ENCODE results near the gene SIGLEC8. TPM values are rescaled to one million over a fixed set of nuclear protein-coding genes. Genes with fewer than 3 reads are reported as not detected.

Gene SIGLEC8
- total and polyA plus RNA-seq, 2 of the 8 experiments (the other 6 are each of a cell fraction or from before 2014, with no cell fraction given) = not detected

DNA sequence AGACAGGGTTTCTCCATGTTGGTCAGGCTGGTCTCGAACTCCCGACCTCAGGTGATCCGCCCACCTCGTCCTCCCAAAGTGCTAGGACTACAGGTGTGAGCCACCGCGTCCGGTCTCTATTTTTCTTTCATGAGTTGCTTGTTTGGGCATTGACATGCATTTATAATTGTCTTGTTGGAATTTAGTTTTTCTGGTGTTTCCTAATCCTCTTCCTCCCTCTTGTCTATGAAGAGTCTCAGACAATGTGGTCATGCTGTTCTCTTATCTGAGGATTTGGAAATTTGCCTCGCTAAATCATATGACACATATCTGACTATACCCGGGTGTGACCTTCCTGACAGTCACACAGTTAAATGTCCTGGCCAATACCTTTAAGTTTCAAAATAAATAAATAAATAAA is 12.7 kb upstream of the SIGLEC8 start:
- Histone ChIP-seq H2BK120ac (replicated peaks; ENCODE audit: low read depth, low read length) (no peak overlapping the region), H2AFZ (ENCODE audit: low read length) (no peak overlapping the region), H2BK20ac (ENCODE audit: low read length) (no peak overlapping the region), H3K9ac (replicated peaks in 1 of 4; ENCODE audit: extremely low read depth in 1 of 4, low read depth in 3 of 4, low read length in 3 of 4) (no peak overlapping the region), H2BK15ac (ENCODE audit: low read length) (no peak overlapping the region), H2AK5ac (ENCODE audit: low read depth, low read length) (no peak overlapping the region), H4K20me1 (replicated peaks in 1 of 2; ENCODE audit: control insufficient read depth in 1 of 2, insufficient read depth in 2 of 2, low read length in 2 of 2) (no peaks in the 10 kb centered on the region), H3K79me1 (ENCODE audit: low read depth, low read length) (no peaks in the 10 kb centered on the region), H4K5ac (ENCODE audit: insufficient read length, low read depth, low read length) (no peak overlapping the region), H4K91ac (replicated peaks; ENCODE audit: insufficient read length, low read length) (no peak overlapping the region), H3K79me2 (ENCODE audit: control insufficient read depth in 1 of 2, insufficient read depth in 2 of 2, low read length in 2 of 2) (no peaks in the 10 kb centered on the region), H3K56ac (replicated peaks; ENCODE audit: insufficient read length, low read depth, low read length) (no peak overlapping the region), H3K9me3 (ENCODE audit: insufficient read depth in 2 of 2, low read depth in 1 of 2, low read length in 1 of 2) (peaks cover 3 to 18% of the 10 kb centered on the region in 2 experiments; a peak in 3 of 4 replicates), H3K23ac (ENCODE audit: insufficient read length) (no peak overlapping the region), H3K27me3 (replicated peaks in 1 of 4; ENCODE audit: control insufficient read depth in 3 of 4, extremely low read depth in 1 of 4, insufficient read depth in 3 of 4, low read length in 3 of 4) (no peaks in the 10 kb centered on the region; a peak in 1 of 7 replicates), H4K8ac (ENCODE audit: extremely low read depth, insufficient read depth, low read length) (no peak overlapping the region), H3K4me1 (replicated peaks in 1 of 4; ENCODE audit: control insufficient read depth in 3 of 4, insufficient read depth in 4 of 4, low read length in 3 of 4) (no peaks in the 10 kb centered on the region), H2BK12ac (ENCODE audit: low read depth, low read length) (no peak overlapping the region), H3K27ac (ENCODE audit: low read depth, low read length) (no peak overlapping the region), H3K18ac (ENCODE audit: extremely low read depth, low read length) (no peak overlapping the region), H3K4me2 (ENCODE audit: insufficient read depth in 1 of 2, low read depth in 2 of 2, low read length in 2 of 2) (no peak overlapping the region), H3K14ac (ENCODE audit: insufficient read length) (no peak overlapping the region), H3K4me3 (ENCODE audit: extremely low read depth in 1 of 4, insufficient read depth in 2 of 4, low read depth in 3 of 4, low read length in 4 of 4) (no peak overlapping the region), H3K36me3 (ENCODE audit: control insufficient read depth in 2 of 4, insufficient read depth in 4 of 4, low read length in 3 of 4) (no peaks in the 10 kb centered on the region), H2BK5ac (ENCODE audit: low read depth, low read length) (no peak overlapping the region), H3K23me2 (ENCODE audit: low read depth, low read length) (no peaks in the 10 kb centered on the region), H3K4ac (replicated peaks; ENCODE audit: insufficient read length, low read depth, low read length) (no peak overlapping the region)
- FAIRE-seq (no peak), DNase-seq (ENCODE audit: low read depth in 1 of 2, low spot score in 2 of 2) (no peak)
- POLR2A ChIA-PET (ENCODE audit: partially characterized antibody) = no interaction called here
- 85% methylated on average over 9 of the region's 9 CpGs; no CpG with 5 or more reads in 1 of the 2 experiments for WGBS, 2 experiments (ENCODE audit: extremely low coverage in 1 of 2, insufficient coverage in 1 of 2, insufficient read length in 1 of 2, insufficient replicate concordance in 2 of 2, low coverage in 1 of 2, low lambda C conversion rate in 2 of 2, missing lambda C conversion rate in 1 of 2)
- CTCF ChIA-PET (ENCODE audit: partially characterized antibody) = interaction anchor here (0.6 to 6.6 kb wide), 12 partner anchors 11 to 304 kb away, joined by 3 to 83 read pairs (median 3); no protein-coding TSS in a partner anchor
- TF ChIP-seq EP300 (IDR thresholded peaks at IDR 0.05; ENCODE audit: borderline replicate concordance in 1 of 2, low read depth in 2 of 2, low read length in 2 of 2) (no peak), GTF2F1 (IDR thresholded peaks at IDR 0.05; ENCODE audit: borderline replicate concordance, low read depth, low read length) (no peak), SIRT6 (IDR thresholded peaks at IDR 0.05; ENCODE audit: low read length) (no peak), CHD2 (IDR thresholded peaks at IDR 0.05; ENCODE audit: low read length) (no peak), CBX5 (IDR thresholded peaks at IDR 0.05; ENCODE audit: low read depth, low read length) (no peak)

All from H1 (cell line).